IMR-90 (cell line): ENCODE data around the gene RAB23.

ENCODE experiments used
- BHLHE40 ChIP-seq: fragments of 150-350 bp; IDR thresholded peaks from 2 replicates; pipeline ENCODE4 v1.6.1; 2016; ENCODE audit warnings: mild to moderate bottlenecking, low read depth, low read length
- CTCF ChIP-seq: conservative IDR thresholded peaks from 2 replicates; pipeline ENCODE4 v1.5.1; 2012; ENCODE audit warnings: mild to moderate bottlenecking, low read depth, low read length, improper control_type of control experiment
- MAFK ChIP-seq: IDR thresholded peaks from 2 replicates; pipeline ENCODE4 v1.6.1; 2012; ENCODE audit warnings: low read depth, low read length, improper control_type of control experiment
- MAZ ChIP-seq: IDR thresholded peaks from 2 replicates; pipeline ENCODE4 v1.6.1; 2012; ENCODE audit warnings: low read depth, mild to moderate bottlenecking, low read length, improper control_type of control experiment, moderate library complexity, borderline replicate concordance
- MXI1 ChIP-seq: IDR thresholded peaks from 2 replicates; pipeline ENCODE4 v1.6.1; 2012; ENCODE audit warnings: low read depth, mild to moderate bottlenecking, low read length, moderate library complexity, borderline replicate concordance
- NFE2L2 ChIP-seq: fragments of 150-350 bp; IDR thresholded peaks from 2 replicates; pipeline ENCODE4 v1.6.1; 2016; ENCODE audit warnings: low read depth, mild to moderate bottlenecking, low read length
- POLR2A ChIP-seq: IDR thresholded peaks from 2 replicates; pipeline ENCODE4 v1.6.1; 2012; ENCODE audit warnings: mild to moderate bottlenecking, low read depth, low read length
- RAD21 ChIP-seq: IDR thresholded peaks from 2 replicates; pipeline ENCODE4 v1.6.1; 2012; ENCODE audit warnings: low read length, improper control_type of control experiment
- SMC3 ChIP-seq: fragments of 150-350 bp; IDR thresholded peaks from 2 replicates; pipeline ENCODE4 v1.6.1; 2016; ENCODE audit warnings: low read depth, mild to moderate bottlenecking, antibody characterized with exemption, low read length, moderate library complexity
- USF2 ChIP-seq: fragments of 150-350 bp; IDR thresholded peaks from 2 replicates; pipeline ENCODE4 v1.6.1; 2017; ENCODE audit warnings: mild to moderate bottlenecking, antibody characterized with exemption, low read length, low read depth

- TF ChIP-seq POLR2A (no peak), BHLHE40 (no peak), CTCF (no peak), RAD21 (no peak), NFE2L2 (no peak), MAFK (no peak), SMC3 (no peak), USF2 (no peak), MXI1 (no peak), MAZ (no peak)
Measured at GRCh38 chr6:57173056-57173885, 48.8 kb downstream of the RAB23 start.
